ENCODE results near the gene HNRNPR. TPM values are rescaled to one million over a fixed set of nuclear protein-coding genes. Genes with fewer than 3 reads are reported as not detected.

The HNRNPR gene
- total RNA-seq, 1 donor from 2014 or later, result 113 TPM

- H3K4me3 Mint-ChIP-seq (ENCODE audit: unreplicated experiment), result peak overlapping the region; percentile 97
- no peak overlapping the region for H2AFZ ChIP-seq (ENCODE audit: low read depth, low read length)
- peak overlapping the region; percentile 100 for H3K4me2 ChIP-seq (ENCODE audit: low read length)
- H3K9me3 ChIP-seq (ENCODE audit: insufficient read depth, low read depth, low read length), result peaks cover 29% of the 10 kb centered on the region
- no peak overlapping the region for H3K27ac Mint-ChIP-seq (ENCODE audit: unreplicated experiment)
- H3K27ac ChIP-seq (ENCODE audit: low read depth, low read length), result no peak overlapping the region
- no peak for FAIRE-seq
- H3K9me3 Mint-ChIP-seq (ENCODE audit: unreplicated experiment), result peaks cover 44% of the 10 kb centered on the region
- peaks cover 41% of the 10 kb centered on the region for H3K36me3 ChIP-seq (ENCODE audit: insufficient read depth, low read length)
- H3K4me1 ChIP-seq (ENCODE audit: insufficient read depth, low read length), result peaks cover 27% of the 10 kb centered on the region
- H4K20me1 ChIP-seq (ENCODE audit: insufficient read depth, low read length), result peaks cover 4% of the 10 kb centered on the region
- TF ChIP-seq EZH2 (IDR thresholded peaks at IDR 0.05; ENCODE audit: insufficient read depth, low read length) (no peak), CTCF (IDR thresholded peaks at IDR 0.05; ENCODE audit: insufficient read depth, low read depth, low read length) (no peak)
- H3K9ac ChIP-seq (ENCODE audit: low read length), result no peak overlapping the region
- no peaks in the 10 kb centered on the region for H3K27me3 Mint-ChIP-seq (ENCODE audit: low read depth, unreplicated experiment)
- peaks cover 58% of the 10 kb centered on the region for H3K79me2 ChIP-seq (ENCODE audit: insufficient read depth, low read length)
- peaks cover 30% of the 10 kb centered on the region for H3K4me1 Mint-ChIP-seq (ENCODE audit: low read depth, unreplicated experiment)
- H3K4me3 ChIP-seq (ENCODE audit: insufficient read depth, low read depth, low read length), result no peak overlapping the region
- no peaks in the 10 kb centered on the region for H3K27me3 ChIP-seq (ENCODE audit: insufficient read depth, low read length)
- no peak for DNase-seq (ENCODE audit: low read depth)
- H3K36me3 Mint-ChIP-seq (ENCODE audit: low read depth, unreplicated experiment), result peaks cover 46% of the 10 kb centered on the region
These were observed 22.5 kb upstream of the HNRNPR start for GRCh38 chr1:23366598-23366997.

GRCh38 chr1:23366146-23366545 lies 22.1 kb upstream of the HNRNPR start:
- Histone ChIP-seq H3K4me2 (ENCODE audit: low read length) (peak overlapping the region; percentile 100), H3K4me3 (ENCODE audit: insufficient read depth, low read depth, low read length) (no peak overlapping the region), H3K79me2 (ENCODE audit: insufficient read depth, low read length) (peaks cover 58% of the 10 kb centered on the region), H3K4me1 (ENCODE audit: insufficient read depth, low read length) (peaks cover 23% of the 10 kb centered on the region), H3K27me3 (ENCODE audit: insufficient read depth, low read length) (no peaks in the 10 kb centered on the region), H3K9ac (ENCODE audit: low read length) (no peak overlapping the region), H3K36me3 (ENCODE audit: insufficient read depth, low read length) (peaks cover 46% of the 10 kb centered on the region), H3K27ac (ENCODE audit: low read depth, low read length) (no peak overlapping the region), H3K9me3 (ENCODE audit: insufficient read depth, low read depth, low read length) (peaks cover 33% of the 10 kb centered on the region), H2AFZ (ENCODE audit: low read depth, low read length) (no peak overlapping the region), H4K20me1 (ENCODE audit: insufficient read depth, low read length) (peaks cover 4% of the 10 kb centered on the region)
- Mint-ChIP-seq H3K4me3 (ENCODE audit: unreplicated experiment) (peak overlapping the region; percentile 29), H3K4me1 (ENCODE audit: low read depth, unreplicated experiment) (peaks cover 27% of the 10 kb centered on the region), H3K9me3 (ENCODE audit: unreplicated experiment) (peaks cover 48% of the 10 kb centered on the region), H3K36me3 (ENCODE audit: low read depth, unreplicated experiment) (peaks cover 51% of the 10 kb centered on the region), H3K27ac (ENCODE audit: unreplicated experiment) (no peak overlapping the region), H3K27me3 (ENCODE audit: low read depth, unreplicated experiment) (no peaks in the 10 kb centered on the region)
- no peak for FAIRE-seq
- DNase-seq (ENCODE audit: low read depth), result no peak
- TF ChIP-seq CTCF (IDR thresholded peaks at IDR 0.05; ENCODE audit: insufficient read depth, low read depth, low read length) (no peak), EZH2 (IDR thresholded peaks at IDR 0.05; ENCODE audit: insufficient read depth, low read length) (no peak)

GRCh38 chr1:23362218-23362713 lies 18.2 kb upstream of the HNRNPR start:
- no peak overlapping the region for H3K9ac ChIP-seq (ENCODE audit: low read length)
- peaks cover 67% of the 10 kb centered on the region for H3K36me3 ChIP-seq (ENCODE audit: insufficient read depth, low read length)
- peaks cover 72% of the 10 kb centered on the region for H3K9me3 Mint-ChIP-seq (ENCODE audit: unreplicated experiment)
- peak overlapping the region; percentile 53 for H3K27ac Mint-ChIP-seq (ENCODE audit: unreplicated experiment)
- no peak for FAIRE-seq
- H3K27me3 Mint-ChIP-seq (ENCODE audit: low read depth, unreplicated experiment), result no peaks in the 10 kb centered on the region
- H3K27ac ChIP-seq (ENCODE audit: low read depth, low read length), result no peak overlapping the region
- peaks cover 4% of the 10 kb centered on the region for H4K20me1 ChIP-seq (ENCODE audit: insufficient read depth, low read length)
- TF ChIP-seq EZH2 (IDR thresholded peaks at IDR 0.05; ENCODE audit: insufficient read depth, low read length) (no peak), CTCF (IDR thresholded peaks at IDR 0.05; ENCODE audit: insufficient read depth, low read depth, low read length) (no peak)
- H3K4me1 ChIP-seq (ENCODE audit: insufficient read depth, low read length), result peaks cover 2% of the 10 kb centered on the region
- H3K4me2 ChIP-seq (ENCODE audit: low read length), result no peak overlapping the region
- DNase-seq (ENCODE audit: low read depth), result no peak
- no peaks in the 10 kb centered on the region for H3K27me3 ChIP-seq (ENCODE audit: insufficient read depth, low read length)
- no peak overlapping the region for H3K4me3 ChIP-seq (ENCODE audit: insufficient read depth, low read depth, low read length)
- H2AFZ ChIP-seq (ENCODE audit: low read depth, low read length), result no peak overlapping the region
- H3K9me3 ChIP-seq (ENCODE audit: insufficient read depth, low read depth, low read length), result peaks cover 51% of the 10 kb centered on the region
- H3K4me3 Mint-ChIP-seq (ENCODE audit: unreplicated experiment), result peak overlapping the region; percentile 12
- H3K36me3 Mint-ChIP-seq (ENCODE audit: low read depth, unreplicated experiment), result peaks cover 79% of the 10 kb centered on the region
- H3K4me1 Mint-ChIP-seq (ENCODE audit: low read depth, unreplicated experiment), result peaks cover 10% of the 10 kb centered on the region
- peaks cover 43% of the 10 kb centered on the region for H3K79me2 ChIP-seq (ENCODE audit: insufficient read depth, low read length)
